ENCODE measurements around the gene CBX4. TPM values are rescaled to one million over a fixed set of nuclear protein-coding genes. Genes with fewer than 3 reads are reported as not detected.
A peak's percentile ranks its signal among the peaks of the same experiment; 100 is the strongest.

Gene CBX4
- total and polyA plus RNA-seq, 2 of the 13 experiments (the other 11 are each of a cell fraction or from before 2014, with no cell fraction given): 25.8 to 50.8 TPM

GRCh38 chr17:79844869-79845600 is 5.8 kb upstream of the CBX4 start (continued):
- TF ChIP-seq ZNF782 (CRISPR knock-in tag; IDR thresholded peaks at IDR 0.05; ENCODE audit: borderline replicate concordance) (no peak), ZBTB42 (CRISPR knock-in tag; IDR thresholded peaks at IDR 0.05) (peak; percentile 71; the same call in 1 of the 2 replicates), SIN3B (IDR thresholded peaks at IDR 0.05; ENCODE audit: low read length) (0 out of 2 replicates have a peak, but pooled peaks have one; percentile 29), CSRNP1 (CRISPR knock-in tag; IDR thresholded peaks at IDR 0.05) (peak; percentile 71; the same call in 1 of the 2 replicates), ZC3H4 (CRISPR knock-in tag; IDR thresholded peaks at IDR 0.05; ENCODE audit: borderline replicate concordance) (no peak), GMEB2 (CRISPR knock-in tag; IDR thresholded peaks at IDR 0.05; ENCODE audit: low read depth) (no peak), ZNF337 (CRISPR knock-in tag; IDR thresholded peaks at IDR 0.05; ENCODE audit: borderline replicate concordance, low read depth) (no peak), TBP (CRISPR knock-in tag; IDR thresholded peaks at IDR 0.05) (0 out of 2 replicates have a peak, but pooled peaks have one; percentile 55), SP5 (CRISPR knock-in tag; IDR thresholded peaks at IDR 0.05; ENCODE audit: borderline replicate concordance, low read depth) (peak; percentile 24; the same call in 1 of the 2 replicates), ZNF362 (CRISPR knock-in tag; IDR thresholded peaks at IDR 0.05; ENCODE audit: borderline replicate concordance) (no peak), KLF12 (CRISPR knock-in tag; IDR thresholded peaks at IDR 0.05; ENCODE audit: borderline replicate concordance) (no peak), ZNF234 (CRISPR knock-in tag; conservative IDR thresholded peaks at IDR 0.05) (no peak), ZNF678 (CRISPR knock-in tag; IDR thresholded peaks at IDR 0.05) (no peak), U2AF1 (optimal IDR thresholded peaks at IDR 0.05; ENCODE audit: low read depth, low read length) (peak; percentile 44), ZBTB46 (CRISPR knock-in tag; IDR thresholded peaks at IDR 0.05; ENCODE audit: borderline replicate concordance) (0 out of 2 replicates have a peak, but pooled peaks have one; percentile 93), MLXIP (CRISPR knock-in tag; IDR thresholded peaks at IDR 0.05; ENCODE audit: borderline replicate concordance) (peak; percentile 71; the same call in 1 of the 2 replicates), MBD4 (IDR thresholded peaks at IDR 0.05; ENCODE audit: borderline replicate concordance, low read length) (no peak), MAZ (IDR thresholded peaks at IDR 0.05; ENCODE audit: borderline replicate concordance, low read depth, low read length) (peak; percentile 81; the same call in 1 of the 2 replicates), MAZ (CRISPR knock-in tag; IDR thresholded peaks at IDR 0.05; ENCODE audit: low read depth) (peak; percentile 83; the same call in 1 of the 2 replicates)
